Panc1 (cell line): ENCODE measurements around the gene ZBTB25. TPM values are rescaled to one million over a fixed set of nuclear protein-coding genes. Genes with fewer than 3 reads are reported as not detected.

Source experiments
- ATAC-seq: fragments of 200-7000 bp; cut with Tn5 transposase; 2 replicates; pipeline ENCODE4 v1.9.1; 2020; ENCODE audit warnings: mild to moderate bottlenecking, moderate library complexity
- BruUV-seq: library from RNA; stranded (reverse); fragments of 400-500 nt; replicated peaks from 2 replicates; lab custom pipeline; 2021; lab: Mats Ljungman, UMichigan
- CTCF ChIA-PET: fragments of 300-600 bp; sonication (Branson Sonifier 250); formaldehyde crosslinking; loops from one replicate; lab custom pipeline; 2022; ENCODE audit warnings: antibody characterized with exemption; lab: Charles Lee
- POLR2A ChIA-PET: fragments of 300-600 bp; sonication (Branson Sonifier 250); formaldehyde crosslinking; loops from one replicate; lab custom pipeline; 2022; ENCODE audit warnings: antibody characterized with exemption; lab: Charles Lee
- DNase-seq: peaks from one replicate; pipeline ENCODE4 v3.0.0-alpha.2; 2010; ENCODE audit warnings: low read depth, low spot score
- H3K27ac ChIP-seq: 2 replicates; pipeline ENCODE4 v1.5.1; 2011; ENCODE audit warnings: mild to moderate bottlenecking, low read length, inconsistent platforms
- H3K27me3 ChIP-seq: fragments of 200-500 bp; sonication (Bioruptor generic); 2 replicates; pipeline ENCODE4 v1.6.0; 2014; ENCODE audit warnings: low read length, inconsistent platforms; ENCODE audit not compliant: control insufficient read depth, insufficient read depth
- H3K36me3 ChIP-seq: fragments of 200-500 bp; sonication (Bioruptor generic); 2 replicates; pipeline ENCODE4 v1.5.1; 2014; ENCODE audit warnings: inconsistent platforms, mild to moderate bottlenecking, low read length, moderate library complexity; ENCODE audit not compliant: control insufficient read depth, insufficient read depth
- H3K4me1 ChIP-seq: 2 replicates; pipeline ENCODE4 v1.5.1; 2011; ENCODE audit warnings: inconsistent platforms, mild to moderate bottlenecking, low read length, moderate library complexity; ENCODE audit not compliant: control insufficient read depth, insufficient read depth
- H3K4me3 ChIP-seq, 2 experiments: 2 replicates each; pipeline ENCODE4 v1.5.1; 2011 to 2012; ENCODE audit warnings: low read depth in 2 of 2, low read length in 2 of 2, mild to moderate bottlenecking in 2 of 2, inconsistent platforms in 1 of 2, moderate library complexity in 1 of 2
- H3K9me3 ChIP-seq: fragments of 200-500 bp; sonication (Bioruptor generic); 2 replicates; pipeline ENCODE4 v1.5.1; 2014; ENCODE audit warnings: low read depth, mild to moderate bottlenecking, inconsistent platforms, low read length, moderate library complexity; ENCODE audit not compliant: control insufficient read depth, insufficient read depth
- POLR2AphosphoS5 ChIP-seq: IDR thresholded peaks from 2 replicates; pipeline ENCODE4 v1.6.1; 2012; ENCODE audit warnings: mild to moderate bottlenecking, low read depth, low read length, moderate library complexity
- SIN3A ChIP-seq: IDR thresholded peaks from 2 replicates; pipeline ENCODE4 v1.6.1; 2012; ENCODE audit warnings: low read depth, mild to moderate bottlenecking, low read length, moderate library complexity, borderline replicate concordance; ENCODE audit not compliant: insufficient read depth
- TCF7L2 ChIP-seq: IDR thresholded peaks from 2 replicates; pipeline ENCODE4 v1.6.1; 2011; ENCODE audit warnings: mild to moderate bottlenecking, low read depth, low read length, inconsistent platforms
- in situ Hi-C: cut with HindIII; loops from 2 replicates; pipeline ENCODE4 v1.10.0; 2016; ENCODE audit warnings: low sequenced_read_pairs, low pct_unique_long_range_greater_than_20kb
- intact Hi-C: fragments of 100-400 bp; cut with micrococcal nuclease; formaldehyde crosslinking; loops from one replicate; pipeline ENCODE4 v1.10.0; 2022; ENCODE audit not compliant: unreplicated experiment
- total RNA-seq: library from RNA; stranded (reverse); gene quantifications from one replicate; pipeline ENCODE4 v1.2.1, GENCODE V29; 2021; ENCODE audit not compliant: unreplicated experiment
- TF ChIP-seq, protein P1 (sequence below), 2 experiments: IDR thresholded peaks; 2 replicates each; pipeline ENCODE4 v1.6.1; 2011 to 2012; ENCODE audit warnings: low read depth in 2 of 2, control low read depth in 1 of 2, low read length in 1 of 2, mild to moderate bottlenecking in 1 of 2, moderate library complexity in 1 of 2; ENCODE audit not compliant: insufficient read depth in 1 of 2
- TF ChIP-seq, protein P2 (sequence below): fragments of 450-650 bp; IDR thresholded peaks from 2 replicates; pipeline ENCODE4 v1.5.1; 2017; ENCODE audit warnings: mild to moderate bottlenecking

ZBTB25 gene
- total RNA-seq, 1 experiment from 2014 or later, result 9.0 TPM

DNA sequence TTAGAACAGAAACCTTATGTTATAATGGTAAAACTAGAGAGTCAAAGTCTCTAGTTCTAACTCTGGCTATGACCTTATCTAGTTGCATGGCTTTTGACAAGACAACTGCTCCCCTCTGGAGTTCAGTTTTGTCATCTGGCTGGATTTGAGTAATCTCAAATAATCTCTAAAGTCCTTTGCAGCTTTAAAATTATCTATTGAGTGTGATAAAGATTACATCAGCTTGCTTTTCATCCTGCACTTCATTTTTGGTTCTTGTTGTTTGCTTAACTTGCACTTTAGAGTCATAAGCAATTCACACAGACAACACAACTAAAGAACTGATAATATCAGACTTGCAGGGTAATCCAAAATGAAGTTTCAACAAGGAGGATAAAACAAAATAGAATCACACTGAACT, 36.1 kb downstream of the ZBTB25 start:
- no peak overlapping the region for H3K27ac ChIP-seq
- in situ Hi-C loops (no loop called here), intact Hi-C loops (no loop called here)
- no peak for ATAC-seq
- no peaks in the 10 kb centered on the region for H3K9me3 ChIP-seq
- H3K36me3 ChIP-seq, result no peaks in the 10 kb centered on the region
- CTCF ChIA-PET, result no interaction called here
- DNase-seq, result no peak
- H3K4me1 ChIP-seq, result peaks cover 2% of the 10 kb centered on the region; the same call in 1 of the 2 replicates
- no TSS peak for BruUV-seq
- no peak overlapping the region for H3K4me3 ChIP-seq
- TF ChIP-seq, protein P1, sequence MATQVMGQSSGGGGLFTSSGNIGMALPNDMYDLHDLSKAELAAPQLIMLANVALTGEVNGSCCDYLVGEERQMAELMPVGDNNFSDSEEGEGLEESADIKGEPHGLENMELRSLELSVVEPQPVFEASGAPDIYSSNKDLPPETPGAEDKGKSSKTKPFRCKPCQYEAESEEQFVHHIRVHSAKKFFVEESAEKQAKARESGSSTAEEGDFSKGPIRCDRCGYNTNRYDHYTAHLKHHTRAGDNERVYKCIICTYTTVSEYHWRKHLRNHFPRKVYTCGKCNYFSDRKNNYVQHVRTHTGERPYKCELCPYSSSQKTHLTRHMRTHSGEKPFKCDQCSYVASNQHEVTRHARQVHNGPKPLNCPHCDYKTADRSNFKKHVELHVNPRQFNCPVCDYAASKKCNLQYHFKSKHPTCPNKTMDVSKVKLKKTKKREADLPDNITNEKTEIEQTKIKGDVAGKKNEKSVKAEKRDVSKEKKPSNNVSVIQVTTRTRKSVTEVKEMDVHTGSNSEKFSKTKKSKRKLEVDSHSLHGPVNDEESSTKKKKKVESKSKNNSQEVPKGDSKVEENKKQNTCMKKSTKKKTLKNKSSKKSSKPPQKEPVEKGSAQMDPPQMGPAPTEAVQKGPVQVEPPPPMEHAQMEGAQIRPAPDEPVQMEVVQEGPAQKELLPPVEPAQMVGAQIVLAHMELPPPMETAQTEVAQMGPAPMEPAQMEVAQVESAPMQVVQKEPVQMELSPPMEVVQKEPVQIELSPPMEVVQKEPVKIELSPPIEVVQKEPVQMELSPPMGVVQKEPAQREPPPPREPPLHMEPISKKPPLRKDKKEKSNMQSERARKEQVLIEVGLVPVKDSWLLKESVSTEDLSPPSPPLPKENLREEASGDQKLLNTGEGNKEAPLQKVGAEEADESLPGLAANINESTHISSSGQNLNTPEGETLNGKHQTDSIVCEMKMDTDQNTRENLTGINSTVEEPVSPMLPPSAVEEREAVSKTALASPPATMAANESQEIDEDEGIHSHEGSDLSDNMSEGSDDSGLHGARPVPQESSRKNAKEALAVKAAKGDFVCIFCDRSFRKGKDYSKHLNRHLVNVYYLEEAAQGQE (IDR thresholded peaks at IDR 0.05; ENCODE audit: insufficient read depth in 1 of 2, low read depth in 2 of 2, low read length in 1 of 2), result no peak
- TF ChIP-seq, protein P2, sequence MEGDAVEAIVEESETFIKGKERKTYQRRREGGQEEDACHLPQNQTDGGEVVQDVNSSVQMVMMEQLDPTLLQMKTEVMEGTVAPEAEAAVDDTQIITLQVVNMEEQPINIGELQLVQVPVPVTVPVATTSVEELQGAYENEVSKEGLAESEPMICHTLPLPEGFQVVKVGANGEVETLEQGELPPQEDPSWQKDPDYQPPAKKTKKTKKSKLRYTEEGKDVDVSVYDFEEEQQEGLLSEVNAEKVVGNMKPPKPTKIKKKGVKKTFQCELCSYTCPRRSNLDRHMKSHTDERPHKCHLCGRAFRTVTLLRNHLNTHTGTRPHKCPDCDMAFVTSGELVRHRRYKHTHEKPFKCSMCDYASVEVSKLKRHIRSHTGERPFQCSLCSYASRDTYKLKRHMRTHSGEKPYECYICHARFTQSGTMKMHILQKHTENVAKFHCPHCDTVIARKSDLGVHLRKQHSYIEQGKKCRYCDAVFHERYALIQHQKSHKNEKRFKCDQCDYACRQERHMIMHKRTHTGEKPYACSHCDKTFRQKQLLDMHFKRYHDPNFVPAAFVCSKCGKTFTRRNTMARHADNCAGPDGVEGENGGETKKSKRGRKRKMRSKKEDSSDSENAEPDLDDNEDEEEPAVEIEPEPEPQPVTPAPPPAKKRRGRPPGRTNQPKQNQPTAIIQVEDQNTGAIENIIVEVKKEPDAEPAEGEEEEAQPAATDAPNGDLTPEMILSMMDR, result no peak
- TF ChIP-seq TCF7L2 (no peak), SIN3A (no peak), POLR2AphosphoS5 (no peak)
- POLR2A ChIA-PET, result no interaction called here
- no peaks in the 10 kb centered on the region for H3K27me3 ChIP-seq

DNA sequence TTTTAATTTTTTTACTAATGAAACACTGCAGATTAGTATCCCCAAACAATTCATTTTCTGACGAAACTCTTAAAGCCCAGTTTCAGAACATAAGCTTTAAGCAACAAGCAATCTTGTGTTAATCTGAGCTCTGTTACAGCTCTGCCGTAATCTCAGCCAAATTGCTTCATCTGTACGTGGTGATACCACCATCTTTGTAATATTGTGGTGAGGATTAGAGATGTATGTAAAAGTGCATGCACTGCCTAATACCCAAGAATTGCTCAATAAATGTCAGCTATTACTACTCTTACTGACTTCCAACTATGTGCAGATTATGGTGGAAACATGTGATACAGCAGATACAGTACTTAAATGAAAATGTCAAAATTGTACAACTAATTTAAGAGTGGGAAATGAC, 36.5 kb downstream of the ZBTB25 start:
- Histone ChIP-seq H3K4me1 (peaks cover 2% of the 10 kb centered on the region; the same call in 1 of the 2 replicates), H3K4me3 (no peak overlapping the region), H3K9me3 (no peaks in the 10 kb centered on the region), H3K27ac (no peak overlapping the region), H3K27me3 (no peaks in the 10 kb centered on the region), H3K36me3 (no peaks in the 10 kb centered on the region)
- ChIA-PET POLR2A (interaction anchor here (0.9 kb wide), 1 partner anchor 441 kb away, joined by 3 read pairs; no protein-coding TSS in a partner anchor), CTCF (interaction anchor here (0.7 kb wide), 1 partner anchor 102 kb away, joined by 3 read pairs; no protein-coding TSS in a partner anchor)
- in situ Hi-C loops (no loop called here), intact Hi-C loops (no loop called here)
- DNase-seq (no peak), ATAC-seq (no peak)
- TF ChIP-seq, protein P1 (IDR thresholded peaks at IDR 0.05; ENCODE audit: insufficient read depth in 1 of 2, low read depth in 2 of 2, low read length in 1 of 2), result no peak
- no peak for TF ChIP-seq TCF7L2
- TF ChIP-seq, protein P2, result no peak
- TF ChIP-seq SIN3A, result no peak
- TF ChIP-seq POLR2AphosphoS5, result no peak
- BruUV-seq, result no TSS peak
